Liver (tissue), 9 donors: ENCODE results near the gene NAMPT. TPM values are rescaled to one million over a fixed set of nuclear protein-coding genes. Genes with fewer than 3 reads are reported as not detected.

Experiments
- DNase-seq: peaks from one replicate; pipeline ENCODE4 v3.0.0-alpha.2; 2017; ENCODE audit warnings: low spot score
- H3K27ac ChIP-seq, 2 donors: one replicate each; pipeline ENCODE4 v1.7.0; 2013; ENCODE audit warnings: inconsistent platforms in 2 of 2, low read length in 2 of 2, control low read depth in 1 of 2, low read depth in 1 of 2, mild to moderate bottlenecking in 1 of 2
- H3K27me3 ChIP-seq, 4 donors: one replicate each; pipeline versions ENCODE4 v1.6.1 to v1.7.0; 2013; ENCODE audit warnings: low read length in 3 of 4, inconsistent platforms in 1 of 4, mild to moderate bottlenecking in 1 of 4, moderate library complexity in 1 of 4; ENCODE audit not compliant: control insufficient read depth in 4 of 4, insufficient read depth in 4 of 4
- H3K36me3 ChIP-seq, 4 donors: one replicate each; pipeline versions ENCODE4 v1.6.1 to v1.7.0; 2013; ENCODE audit warnings: low read length in 3 of 4, mild to moderate bottlenecking in 3 of 4, low read depth in 1 of 4, moderate library complexity in 1 of 4; ENCODE audit not compliant: control insufficient read depth in 4 of 4, insufficient read depth in 3 of 4
- H3K4me1 ChIP-seq, 4 donors: one replicate each; pipeline versions ENCODE4 v1.6.1 to v1.7.0; 2013; ENCODE audit warnings: low read length in 3 of 4, mild to moderate bottlenecking in 3 of 4, moderate library complexity in 1 of 4; ENCODE audit not compliant: control insufficient read depth in 4 of 4, insufficient read depth in 4 of 4
- H3K4me3 ChIP-seq, 3 donors: one replicate each; pipeline versions ENCODE4 v1.6.1 to v1.7.0; 2013; ENCODE audit warnings: low read length in 3 of 3, control low read depth in 1 of 3, low read depth in 1 of 3, mild to moderate bottlenecking in 1 of 3
- H3K9ac ChIP-seq, 2 donors: one replicate each; pipeline ENCODE4 v1.7.0; 2013; ENCODE audit warnings: low read length in 2 of 2, mild to moderate bottlenecking in 2 of 2, moderate library complexity in 2 of 2, control low read depth in 1 of 2, low read depth in 1 of 2
- H3K9me3 ChIP-seq, 4 donors: one replicate each; pipeline versions ENCODE4 v1.6.1 to v1.7.0; 2013; ENCODE audit warnings: low read length in 3 of 4; ENCODE audit not compliant: control insufficient read depth in 4 of 4
- EGR1 ChIP-seq, 2 donors: IDR thresholded peaks; 2 replicates each; pipeline ENCODE4 v1.6.1; 2016 to 2018; ENCODE audit warnings: antibody characterized with exemption in 2 of 2, low read depth in 2 of 2
- FOXA1 ChIP-seq: IDR thresholded peaks from 2 replicates; pipeline ENCODE4 v1.6.1; 2016; ENCODE audit warnings: antibody characterized with exemption
- FOXA2 ChIP-seq: IDR thresholded peaks from 2 replicates; pipeline ENCODE4 v1.6.1; 2016; ENCODE audit warnings: antibody characterized with exemption
- GABPA ChIP-seq, 2 donors: IDR thresholded peaks in 1 of 2; conservative IDR thresholded peaks in 1 of 2; 2 replicates each; pipeline ENCODE4 v1.6.1; 2016; ENCODE audit warnings: antibody characterized with exemption in 2 of 2, mild to moderate bottlenecking in 1 of 2, moderate library complexity in 1 of 2
- HNF4A ChIP-seq, 2 donors: conservative IDR thresholded peaks; 2 replicates each; pipeline ENCODE4 v1.6.1; 2016; ENCODE audit warnings: antibody characterized with exemption in 2 of 2, mild to moderate bottlenecking in 2 of 2
- HNF4G ChIP-seq: IDR thresholded peaks from 2 replicates; pipeline ENCODE4 v1.6.1; 2016; ENCODE audit warnings: antibody characterized with exemption
- JUND ChIP-seq, 2 donors: IDR thresholded peaks; 2 replicates each; pipeline ENCODE4 v1.6.1; 2016; ENCODE audit warnings: antibody characterized with exemption in 2 of 2
- NR2F2 ChIP-seq: IDR thresholded peaks from 2 replicates; pipeline ENCODE4 v1.6.1; 2016; ENCODE audit warnings: antibody characterized with exemption
- RAD21 ChIP-seq, 2 donors: IDR thresholded peaks; 2 replicates each; pipeline ENCODE4 v1.6.1; 2016; ENCODE audit warnings: antibody characterized with exemption in 2 of 2, mild to moderate bottlenecking in 2 of 2
- REST ChIP-seq: IDR thresholded peaks from 2 replicates; pipeline ENCODE4 v1.6.1; 2016; ENCODE audit warnings: antibody characterized with exemption, mild to moderate bottlenecking
- RXRA ChIP-seq, 2 donors: IDR thresholded peaks; 2 replicates each; pipeline ENCODE4 v1.6.1; 2017 to 2018; ENCODE audit warnings: antibody characterized with exemption in 2 of 2, mild to moderate bottlenecking in 1 of 2
- SP1 ChIP-seq: IDR thresholded peaks from 2 replicates; pipeline ENCODE4 v1.6.1; 2018; ENCODE audit warnings: antibody characterized with exemption, mild to moderate bottlenecking
- TAF1 ChIP-seq: conservative IDR thresholded peaks from 2 replicates; pipeline ENCODE4 v1.6.1; 2016; ENCODE audit warnings: antibody characterized with exemption, mild to moderate bottlenecking
- YY1 ChIP-seq: IDR thresholded peaks from 2 replicates; pipeline ENCODE4 v1.6.1; 2016; ENCODE audit warnings: antibody characterized with exemption, mild to moderate bottlenecking
- ZBTB33 ChIP-seq: IDR thresholded peaks from 2 replicates; pipeline ENCODE4 v1.6.1; 2016; ENCODE audit warnings: antibody characterized with exemption
- WGBS: extraction: QIAGEN DNeasy Blood & Tissue Kit; methylation state at CpG from one replicate; pipeline ENCODE4 v1.1.7; 2013; 5-methylcytosine and 5-hydroxymethylcytosine counted together
- polyA plus RNA-seq, 2 donors: library from polyadenylated mRNA; stranded (reverse) in 1 of 2; unstranded in 1 of 2; fragments of 200-250 nt in 1 of 2; fragments of >200 nt in 1 of 2; fragmentation: Nextera tagmentation in 1 of 2; extraction: Ambion mirVana in 1 of 2; gene quantifications; one replicate each; pipeline versions ENCODE4 v1.2.1 to v1.2.3, GENCODE V29; 2013 to 2015
- total RNA-seq, 2 donors: library from RNA; depleted of rRNA; stranded (reverse); fragments of >200 nt; gene quantifications; one replicate each; pipeline ENCODE4 v1.2.3, GENCODE V29; 2014
- TF ChIP-seq, protein P1 (sequence below): IDR thresholded peaks from 2 replicates; pipeline ENCODE4 v1.6.1; 2016; ENCODE audit warnings: antibody characterized with exemption
- TF ChIP-seq, protein P2 (sequence below): IDR thresholded peaks from 2 replicates; pipeline ENCODE4 v1.6.1; 2016; ENCODE audit warnings: antibody characterized with exemption
- TF ChIP-seq, protein P3 (sequence below): fragments of 150-350 bp; IDR thresholded peaks from 2 replicates; pipeline ENCODE4 v1.5.1; 2017; ENCODE audit warnings: improper control_type of control experiment, low read depth, low read length; ENCODE audit not compliant: missing input control
- donor health status: healthy.
- donor health status: healthy.
- donor health status: healthy.
- donor health status: healthy.
- donor health status: healthy.

NAMPT gene
- total and polyA plus RNA-seq, 4 donors, result 20.8 to 444 (median 160) TPM

GRCh38 chr7:106206826-106207541 is 77.8 kb downstream of the NAMPT start (continued):
- TF ChIP-seq FOXA1 (peak; percentile 44), YY1 (peak; percentile 90), FOXA2 (no peak), HNF4A (conservative IDR thresholded peaks at IDR 0.05) (peak; percentile 72 to 74)
- TF ChIP-seq, protein P1, sequence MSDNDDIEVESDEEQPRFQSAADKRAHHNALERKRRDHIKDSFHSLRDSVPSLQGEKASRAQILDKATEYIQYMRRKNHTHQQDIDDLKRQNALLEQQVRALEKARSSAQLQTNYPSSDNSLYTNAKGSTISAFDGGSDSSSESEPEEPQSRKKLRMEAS, result peak; percentile 81

DNA sequence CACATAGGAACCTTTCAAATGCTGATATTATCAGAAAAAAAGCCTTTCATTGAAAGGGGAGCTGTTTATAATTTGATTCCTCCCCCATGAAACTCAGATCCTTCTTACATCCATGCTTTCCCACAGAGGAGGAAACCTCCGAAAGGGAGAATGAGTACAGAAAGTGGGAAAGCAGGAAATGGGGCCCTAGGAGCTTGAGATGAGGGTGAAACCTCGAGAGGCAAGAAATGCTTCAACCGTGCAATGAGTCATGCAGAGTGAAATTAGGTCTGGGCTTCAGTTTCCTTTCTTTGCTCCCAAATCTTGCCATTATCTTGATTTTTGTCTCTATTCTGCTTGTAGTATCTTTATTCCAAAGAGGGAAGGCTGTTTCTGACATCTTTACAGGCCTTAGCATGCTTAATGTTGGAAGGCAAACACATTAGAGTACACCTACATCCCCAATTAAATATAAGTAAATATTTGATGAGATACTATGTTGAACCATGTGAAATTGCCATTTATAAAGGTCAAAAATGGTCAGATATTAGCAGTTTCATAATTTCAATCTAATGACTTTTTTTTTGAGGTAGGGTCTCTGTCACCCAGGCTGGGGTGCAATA is 79.1 kb downstream of the NAMPT start:
- Histone ChIP-seq H3K27ac (peak overlapping the region in 1 of 2 donors; percentile 84), H3K27me3 (no peaks in the 10 kb centered on the region)

More for the DNA sequence above, 79.1 kb downstream of the NAMPT start:
- Histone ChIP-seq H3K36me3 (no peaks in the 10 kb centered on the region), H3K4me3 (no peak overlapping the region), H3K9me3 (no peaks in the 10 kb centered on the region), H3K9ac (no peak overlapping the region), H3K4me1 (peaks cover 4 to 26% (median 10%) of the 10 kb centered on the region in 4 donors)
- no peak for DNase-seq
- TF ChIP-seq NR2F2, result no peak
- no peak for TF ChIP-seq JUND (IDR thresholded peaks at IDR 0.05)
- TF ChIP-seq, protein P1, result no peak
- TF ChIP-seq, protein P2, sequence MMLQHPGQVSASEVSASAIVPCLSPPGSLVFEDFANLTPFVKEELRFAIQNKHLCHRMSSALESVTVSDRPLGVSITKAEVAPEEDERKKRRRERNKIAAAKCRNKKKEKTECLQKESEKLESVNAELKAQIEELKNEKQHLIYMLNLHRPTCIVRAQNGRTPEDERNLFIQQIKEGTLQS, result no peak
- TF ChIP-seq GABPA (IDR thresholded peaks at IDR 0.05 in 1 of 2, conservative IDR thresholded peaks at IDR 0.05 in 1 of 2), result no peak
- no peak for TF ChIP-seq TAF1
- no peak for TF ChIP-seq RXRA (IDR thresholded peaks at IDR 0.05)
- no peak for TF ChIP-seq ZBTB33
- no peak for TF ChIP-seq EGR1 (IDR thresholded peaks at IDR 0.05; ENCODE audit: low read depth in 2 of 2)
- no peak for TF ChIP-seq SP1
- TF ChIP-seq FOXA2, result no peak
- no peak for TF ChIP-seq RAD21 (IDR thresholded peaks at IDR 0.05)
- TF ChIP-seq HNF4A (conservative IDR thresholded peaks at IDR 0.05), result no peak
- TF ChIP-seq, protein P3, sequence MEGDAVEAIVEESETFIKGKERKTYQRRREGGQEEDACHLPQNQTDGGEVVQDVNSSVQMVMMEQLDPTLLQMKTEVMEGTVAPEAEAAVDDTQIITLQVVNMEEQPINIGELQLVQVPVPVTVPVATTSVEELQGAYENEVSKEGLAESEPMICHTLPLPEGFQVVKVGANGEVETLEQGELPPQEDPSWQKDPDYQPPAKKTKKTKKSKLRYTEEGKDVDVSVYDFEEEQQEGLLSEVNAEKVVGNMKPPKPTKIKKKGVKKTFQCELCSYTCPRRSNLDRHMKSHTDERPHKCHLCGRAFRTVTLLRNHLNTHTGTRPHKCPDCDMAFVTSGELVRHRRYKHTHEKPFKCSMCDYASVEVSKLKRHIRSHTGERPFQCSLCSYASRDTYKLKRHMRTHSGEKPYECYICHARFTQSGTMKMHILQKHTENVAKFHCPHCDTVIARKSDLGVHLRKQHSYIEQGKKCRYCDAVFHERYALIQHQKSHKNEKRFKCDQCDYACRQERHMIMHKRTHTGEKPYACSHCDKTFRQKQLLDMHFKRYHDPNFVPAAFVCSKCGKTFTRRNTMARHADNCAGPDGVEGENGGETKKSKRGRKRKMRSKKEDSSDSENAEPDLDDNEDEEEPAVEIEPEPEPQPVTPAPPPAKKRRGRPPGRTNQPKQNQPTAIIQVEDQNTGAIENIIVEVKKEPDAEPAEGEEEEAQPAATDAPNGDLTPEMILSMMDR, result no peak
- no peak for TF ChIP-seq YY1
- no peak for TF ChIP-seq REST
- no peak for TF ChIP-seq HNF4G
- no peak for TF ChIP-seq FOXA1
- 79% methylated on average over 3 of the region's 3 CpGs for WGBS
